ENCODE data around the gene CKAP4.

The CKAP4 gene

DNA sequence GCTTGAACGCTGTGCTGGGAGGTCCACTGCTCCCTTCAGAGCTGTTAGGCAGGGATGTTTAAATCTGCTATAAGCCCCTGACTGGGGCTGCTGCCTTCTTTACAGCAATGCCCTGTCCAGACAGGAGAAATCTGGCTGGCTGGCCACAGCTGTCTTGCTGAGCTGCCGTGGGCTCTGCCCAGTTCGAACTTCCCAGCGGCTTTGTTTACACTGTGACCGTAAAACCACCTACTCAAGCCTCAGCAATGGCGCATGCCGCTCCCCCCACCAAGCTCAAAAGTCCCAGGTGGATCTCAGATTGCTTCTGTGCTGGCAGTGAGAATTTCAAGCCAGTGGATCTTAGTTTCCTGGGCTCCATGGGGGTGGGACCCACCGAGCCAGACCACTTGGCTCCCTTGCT, 35.8 kb downstream of the CKAP4 start:
- Histone ChIP-seq H3K4me3 (ENCODE audit: insufficient read depth, low read length, poor library complexity, severe bottlenecking) (no peak overlapping the region), H2AFZ (ENCODE audit: low read depth, low read length, severe bottlenecking) (no peak overlapping the region), H3K9me2 (replicated peaks; ENCODE audit: insufficient read depth, low read length) (no peaks in the 10 kb centered on the region), H3K79me2 (ENCODE audit: insufficient read depth, low read length) (no peaks in the 10 kb centered on the region), H3K36me3 (ENCODE audit: low read length) (no peaks in the 10 kb centered on the region), H3F3A (ENCODE audit: insufficient read depth) (no peaks in the 10 kb centered on the region), H3K27me3 (ENCODE audit: low read length) (no peaks in the 10 kb centered on the region), H3K9me3 (ENCODE audit: insufficient read depth, low read length) (no peaks in the 10 kb centered on the region), H3K27ac (ENCODE audit: low read depth, low read length) (no peak overlapping the region), H4K20me1 (ENCODE audit: low read depth, low read length) (no peaks in the 10 kb centered on the region), H3K9ac (ENCODE audit: low read length) (no peak overlapping the region), H3K4me2 (ENCODE audit: low read depth, low read length, poor library complexity, severe bottlenecking) (no peak overlapping the region)
- no peak for TF ChIP-seq EZH2phosphoT487 (conservative IDR thresholded peaks at IDR 0.05; ENCODE audit: low read length)
- TF ChIP-seq, protein P1, sequence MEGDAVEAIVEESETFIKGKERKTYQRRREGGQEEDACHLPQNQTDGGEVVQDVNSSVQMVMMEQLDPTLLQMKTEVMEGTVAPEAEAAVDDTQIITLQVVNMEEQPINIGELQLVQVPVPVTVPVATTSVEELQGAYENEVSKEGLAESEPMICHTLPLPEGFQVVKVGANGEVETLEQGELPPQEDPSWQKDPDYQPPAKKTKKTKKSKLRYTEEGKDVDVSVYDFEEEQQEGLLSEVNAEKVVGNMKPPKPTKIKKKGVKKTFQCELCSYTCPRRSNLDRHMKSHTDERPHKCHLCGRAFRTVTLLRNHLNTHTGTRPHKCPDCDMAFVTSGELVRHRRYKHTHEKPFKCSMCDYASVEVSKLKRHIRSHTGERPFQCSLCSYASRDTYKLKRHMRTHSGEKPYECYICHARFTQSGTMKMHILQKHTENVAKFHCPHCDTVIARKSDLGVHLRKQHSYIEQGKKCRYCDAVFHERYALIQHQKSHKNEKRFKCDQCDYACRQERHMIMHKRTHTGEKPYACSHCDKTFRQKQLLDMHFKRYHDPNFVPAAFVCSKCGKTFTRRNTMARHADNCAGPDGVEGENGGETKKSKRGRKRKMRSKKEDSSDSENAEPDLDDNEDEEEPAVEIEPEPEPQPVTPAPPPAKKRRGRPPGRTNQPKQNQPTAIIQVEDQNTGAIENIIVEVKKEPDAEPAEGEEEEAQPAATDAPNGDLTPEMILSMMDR (IDR thresholded peaks at IDR 0.05; ENCODE audit: insufficient read depth, low read length, poor library complexity, severe bottlenecking): no peak

- H3K4me2 ChIP-seq (ENCODE audit: low read depth, low read length, poor library complexity, severe bottlenecking): no peak overlapping the region
- no peaks in the 10 kb centered on the region for H3K36me3 ChIP-seq (ENCODE audit: low read length)
- no peak overlapping the region for H3K27ac ChIP-seq (ENCODE audit: low read depth, low read length)
Observed at GRCh38 chr12:106205208-106206069, 42.4 kb downstream of the CKAP4 start.

DNA sequence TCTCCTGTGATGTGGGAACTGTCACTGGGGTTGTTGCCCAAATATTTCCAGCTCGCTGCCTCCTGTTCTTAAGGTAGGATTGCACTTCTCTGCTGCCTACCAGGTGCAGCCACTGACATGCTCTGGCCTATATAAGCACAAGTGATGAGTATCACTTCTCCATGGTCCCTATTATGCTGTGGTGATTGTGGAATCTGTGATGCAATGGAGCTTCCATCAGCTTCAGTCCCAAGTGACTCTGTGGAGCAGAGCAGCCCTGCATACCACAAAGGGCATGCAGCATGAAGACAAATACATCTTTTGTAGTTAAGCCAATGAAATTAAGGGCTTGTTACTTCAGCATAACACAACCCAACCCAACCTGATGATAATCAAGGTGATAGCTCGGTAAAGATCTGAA, 43.5 kb downstream of the CKAP4 start:
- no peaks in the 10 kb centered on the region for H3K27me3 ChIP-seq (ENCODE audit: low read length)
- TF ChIP-seq EZH2phosphoT487 (conservative IDR thresholded peaks at IDR 0.05; ENCODE audit: low read length): no peak
- TF ChIP-seq, protein P1 (IDR thresholded peaks at IDR 0.05; ENCODE audit: insufficient read depth, low read length, poor library complexity, severe bottlenecking): no peak
- H4K20me1 ChIP-seq (ENCODE audit: low read depth, low read length): no peaks in the 10 kb centered on the region
- no peak overlapping the region for H3K9ac ChIP-seq (ENCODE audit: low read length)
- no peak overlapping the region for H3K27ac ChIP-seq (ENCODE audit: low read depth, low read length)
- no peak overlapping the region for H3K4me2 ChIP-seq (ENCODE audit: low read depth, low read length, poor library complexity, severe bottlenecking)
- no peaks in the 10 kb centered on the region for H3F3A ChIP-seq (ENCODE audit: insufficient read depth)
- H3K79me2 ChIP-seq (ENCODE audit: insufficient read depth, low read length): no peaks in the 10 kb centered on the region
- no peaks in the 10 kb centered on the region for H3K36me3 ChIP-seq (ENCODE audit: low read length)
- no peaks in the 10 kb centered on the region for H3K9me3 ChIP-seq (ENCODE audit: insufficient read depth, low read length)
- H3K4me3 ChIP-seq (ENCODE audit: insufficient read depth, low read length, poor library complexity, severe bottlenecking): no peak overlapping the region
- no peaks in the 10 kb centered on the region for H3K9me2 ChIP-seq (replicated peaks; ENCODE audit: insufficient read depth, low read length)
- H2AFZ ChIP-seq (ENCODE audit: low read depth, low read length, severe bottlenecking): no peak overlapping the region

More at GRCh38 chr12:106205208-106206069, 42.4 kb downstream of the CKAP4 start:
- H3K9ac ChIP-seq (ENCODE audit: low read length): no peak overlapping the region
- no peaks in the 10 kb centered on the region for H3F3A ChIP-seq (ENCODE audit: insufficient read depth)
- H3K9me3 ChIP-seq (ENCODE audit: insufficient read depth, low read length): no peaks in the 10 kb centered on the region
- TF ChIP-seq, protein P1 (IDR thresholded peaks at IDR 0.05; ENCODE audit: insufficient read depth, low read length, poor library complexity, severe bottlenecking): no peak
- no peak for TF ChIP-seq EZH2phosphoT487 (conservative IDR thresholded peaks at IDR 0.05; ENCODE audit: low read length)
- H2AFZ ChIP-seq (ENCODE audit: low read depth, low read length, severe bottlenecking): no peak overlapping the region
- no peaks in the 10 kb centered on the region for H3K79me2 ChIP-seq (ENCODE audit: insufficient read depth, low read length)
- no peaks in the 10 kb centered on the region for H3K27me3 ChIP-seq (ENCODE audit: low read length)
- H3K9me2 ChIP-seq (replicated peaks; ENCODE audit: insufficient read depth, low read length): no peaks in the 10 kb centered on the region
- H4K20me1 ChIP-seq (ENCODE audit: low read depth, low read length): no peaks in the 10 kb centered on the region
- no peak overlapping the region for H3K4me3 ChIP-seq (ENCODE audit: insufficient read depth, low read length, poor library complexity, severe bottlenecking)

Data from SU-DHL-6 (cell line).